Measurements from ENCODE around the gene DPF3.
A peak's percentile ranks its signal among the peaks of the same experiment; 100 is the strongest.

The DPF3 gene

GRCh38 chr14:72664651-72665050 lies 229.2 kb downstream of the DPF3 start:
- no peak for DNase-seq

DNA sequence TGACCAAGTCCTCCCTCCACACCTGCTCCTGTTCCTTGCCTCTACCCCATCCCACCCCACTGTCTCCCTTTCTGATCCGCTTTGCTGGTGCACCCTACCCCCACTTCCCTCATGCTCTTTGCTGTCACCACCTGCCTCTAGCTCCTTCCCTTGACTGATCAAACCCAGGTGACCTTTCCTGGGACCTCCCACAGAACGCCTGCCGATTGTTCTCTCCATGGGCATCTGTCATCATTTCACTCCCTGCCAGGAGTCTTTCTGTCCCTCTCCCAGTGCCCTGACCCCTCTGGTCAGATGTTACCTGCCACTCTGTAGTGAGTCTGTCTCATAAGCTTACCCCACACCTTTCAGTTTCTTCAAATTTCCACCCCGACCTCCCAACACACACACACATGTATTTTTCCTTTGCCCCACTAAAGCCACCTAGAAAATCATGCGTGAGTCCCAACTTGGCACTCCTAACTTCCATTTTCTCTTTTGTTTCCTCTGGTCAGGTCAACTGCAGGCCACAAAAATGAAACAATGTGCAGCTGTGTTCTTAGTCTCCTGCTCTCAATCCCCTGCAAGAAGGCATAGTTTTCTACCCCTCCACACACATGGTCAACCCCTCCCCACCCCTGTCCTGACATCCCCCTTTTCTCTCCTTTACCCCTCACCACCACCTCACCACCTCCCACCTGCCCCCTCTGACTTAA lies 229.8 kb downstream of the DPF3 start:
- no peak for DNase-seq

- no peak for DNase-seq
Measured at GRCh38 chr14:72663076-72663487, 230.8 kb downstream of the DPF3 start.

DNA sequence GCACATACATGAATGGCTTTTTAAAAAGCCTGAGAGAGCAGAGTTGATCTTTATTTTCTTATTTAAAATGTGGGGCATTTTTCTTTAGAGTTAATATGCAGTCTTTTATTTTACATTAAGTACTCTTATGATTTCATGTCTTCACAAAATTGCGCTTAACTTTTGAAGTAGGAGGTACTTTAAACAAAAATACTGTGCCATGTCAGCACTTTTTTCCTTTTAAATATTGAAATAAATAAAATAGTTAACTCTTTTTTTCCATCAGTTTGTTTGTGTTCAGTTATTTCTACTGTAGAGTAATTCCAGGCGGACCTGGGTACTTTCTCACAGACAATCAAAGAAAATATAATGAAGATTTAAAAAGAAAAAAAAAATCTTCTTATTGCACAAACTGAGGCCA lies 231.7 kb downstream of the DPF3 start:
- no peak for DNase-seq

DNA sequence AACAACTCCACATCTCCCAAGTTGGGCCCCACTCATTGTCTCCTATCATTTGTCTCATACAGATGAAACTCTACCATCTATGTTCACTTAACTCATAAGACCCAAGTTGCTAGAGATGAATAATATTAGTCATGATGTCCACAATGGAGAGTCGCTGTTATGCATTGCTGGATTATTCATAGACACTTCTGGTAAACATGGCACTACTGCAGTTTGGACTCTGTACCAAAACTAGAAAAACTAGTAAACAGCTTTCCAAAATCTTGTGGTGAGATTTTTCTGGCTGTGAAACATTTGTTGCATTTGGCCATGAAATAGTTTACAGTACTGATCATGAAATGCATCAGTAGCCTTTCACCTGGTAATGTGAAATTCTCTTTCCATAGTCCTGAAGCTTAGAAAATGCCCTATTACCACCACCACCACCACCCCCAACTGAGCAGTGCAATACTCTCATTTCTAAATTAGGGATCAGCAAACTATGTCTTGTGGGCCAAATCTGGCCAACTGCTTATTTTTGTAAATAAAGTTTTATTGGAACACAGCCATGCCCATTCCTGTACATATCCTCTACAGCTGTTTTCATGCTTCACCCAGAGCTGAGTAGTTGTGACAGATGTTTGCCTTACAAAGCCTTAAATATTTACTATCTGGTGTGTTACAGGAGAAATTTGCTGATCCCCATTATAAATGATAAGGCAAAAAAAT lies 236.5 kb downstream of the DPF3 start:
- no peak for DNase-seq

DNA sequence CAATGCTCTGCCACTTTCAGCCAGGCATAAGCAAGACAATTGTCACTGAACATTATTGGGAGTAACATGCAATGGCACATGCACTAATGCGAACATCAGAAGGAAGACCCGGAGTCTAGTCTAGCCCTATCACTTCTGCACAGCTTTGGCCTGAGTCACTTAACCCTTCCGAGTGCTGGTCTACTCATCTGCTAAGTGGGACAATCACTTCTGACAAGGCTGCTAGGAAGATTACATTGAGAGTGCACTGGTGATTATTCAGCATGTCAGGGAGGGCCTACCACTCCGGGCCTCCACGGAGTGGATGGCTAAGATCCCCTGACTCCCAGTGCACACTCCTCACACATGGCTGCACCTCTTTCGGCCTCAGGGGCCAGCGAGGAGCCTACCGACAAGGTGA lies 240.9 kb downstream of the DPF3 start:
- DNase-seq = no peak

DNA sequence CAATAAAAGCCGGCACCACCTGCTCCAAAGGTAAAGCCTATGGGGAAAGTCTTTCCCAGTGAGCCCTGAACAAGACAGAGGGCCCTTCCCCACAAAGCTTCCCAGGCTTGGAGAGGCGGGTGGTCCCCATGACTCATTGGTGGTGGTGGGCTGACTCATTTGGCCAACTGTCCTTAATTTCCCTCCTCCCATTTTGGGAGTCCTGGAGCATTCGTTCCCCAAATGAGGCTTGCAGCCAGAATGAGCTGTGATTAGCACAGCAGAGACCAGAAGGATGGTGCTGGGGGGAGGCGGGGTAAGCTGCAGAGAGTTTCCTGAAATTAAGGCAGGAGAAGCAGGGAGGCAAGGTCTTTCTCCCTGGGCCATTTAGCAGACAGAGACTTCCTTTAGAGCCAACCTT lies 241.7 kb downstream of the DPF3 start:
- no peak for DNase-seq

DNA sequence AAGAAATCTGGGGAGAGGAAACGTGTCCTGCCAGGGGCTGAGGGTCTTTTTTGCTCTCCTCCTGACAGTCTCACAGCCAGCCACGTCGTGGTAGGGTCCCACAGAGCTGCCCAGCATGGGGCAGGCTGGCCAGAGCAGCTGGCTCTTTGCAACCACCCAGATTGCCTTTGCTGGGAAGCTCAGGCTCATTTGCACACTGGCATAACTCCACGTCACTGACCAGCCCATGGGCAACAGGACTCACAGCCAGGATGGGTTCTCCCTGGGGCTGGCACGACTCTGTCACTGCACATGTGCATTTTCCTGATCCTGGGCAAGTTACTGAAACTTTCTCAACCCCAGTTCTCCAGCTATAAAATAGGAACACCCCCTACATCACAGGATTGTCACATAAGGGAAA lies 242.2 kb downstream of the DPF3 start:
- no peak for DNase-seq

DNA sequence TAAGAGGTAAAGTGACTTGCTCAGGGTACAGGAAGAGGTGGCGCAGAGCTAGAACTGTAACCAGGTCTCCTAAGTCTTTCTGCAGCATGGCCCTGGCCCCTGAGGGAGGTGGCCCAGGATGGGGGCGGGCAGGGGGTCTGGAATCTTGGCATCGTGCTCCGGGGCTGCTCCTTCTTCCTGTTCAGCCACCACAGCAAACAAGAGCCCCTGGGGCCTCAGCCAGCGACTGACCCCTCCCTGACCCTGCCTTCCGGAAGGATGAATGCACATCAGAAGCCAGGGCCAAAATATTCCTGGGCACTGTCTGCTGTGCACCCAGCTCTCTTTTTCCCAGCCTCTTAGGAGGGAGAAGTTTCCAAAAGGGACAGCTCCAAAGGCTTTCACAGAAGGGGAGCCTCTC lies 242.8 kb downstream of the DPF3 start:
- no peak for DNase-seq

DNA sequence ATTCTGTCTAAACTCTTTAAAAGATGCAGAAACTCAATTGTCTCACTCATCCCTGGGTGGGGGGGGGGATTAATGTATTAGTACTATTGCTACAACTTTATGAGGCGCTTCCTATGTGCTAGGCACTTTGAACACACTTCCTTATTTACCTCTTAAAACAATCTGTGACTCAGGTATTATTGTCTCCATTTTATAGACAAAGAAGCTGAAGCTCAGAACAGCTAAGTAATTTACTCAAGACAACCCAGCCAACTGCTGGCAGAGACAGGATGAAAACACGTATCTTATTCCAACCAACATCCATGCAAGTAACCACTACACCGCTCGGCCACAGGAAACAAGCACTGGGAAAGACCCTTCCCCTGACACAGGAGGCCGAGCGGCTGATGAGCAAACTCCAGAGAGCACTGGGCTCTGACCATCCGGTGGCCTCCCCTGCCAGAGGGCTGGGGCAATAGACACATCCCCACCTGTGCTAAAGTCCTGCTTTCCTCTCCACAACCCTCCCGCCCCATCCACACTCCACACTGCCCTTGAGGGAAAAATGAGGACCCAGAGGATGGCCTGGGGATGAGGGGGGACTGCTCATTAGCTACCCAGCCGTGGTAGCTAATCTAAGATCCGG lies 244.2 kb downstream of the DPF3 start:
- DNase-seq = no peak

DNA sequence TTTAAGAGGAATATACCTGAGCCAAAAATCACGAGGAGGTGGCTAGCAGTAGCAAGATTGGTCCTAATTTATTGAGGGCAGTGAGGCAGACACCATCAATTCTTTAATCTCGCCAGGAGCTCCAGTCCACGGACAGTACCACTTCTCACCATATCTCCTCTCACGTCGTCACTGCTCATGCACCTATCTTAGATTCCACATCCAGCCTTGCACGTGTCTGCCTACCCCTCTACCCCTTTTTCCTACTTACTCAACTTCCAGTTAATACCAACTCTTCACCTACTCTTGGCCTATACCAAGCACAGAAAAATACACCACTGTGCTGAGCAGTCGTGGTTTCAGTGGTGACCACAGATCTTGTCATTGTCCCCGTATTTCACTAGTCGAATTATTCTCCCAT lies 246.1 kb downstream of the DPF3 start:
- DNase-seq = no peak

GRCh38 chr14:72646861-72647528 lies 246.9 kb downstream of the DPF3 start:
- no peak for DNase-seq

DNA sequence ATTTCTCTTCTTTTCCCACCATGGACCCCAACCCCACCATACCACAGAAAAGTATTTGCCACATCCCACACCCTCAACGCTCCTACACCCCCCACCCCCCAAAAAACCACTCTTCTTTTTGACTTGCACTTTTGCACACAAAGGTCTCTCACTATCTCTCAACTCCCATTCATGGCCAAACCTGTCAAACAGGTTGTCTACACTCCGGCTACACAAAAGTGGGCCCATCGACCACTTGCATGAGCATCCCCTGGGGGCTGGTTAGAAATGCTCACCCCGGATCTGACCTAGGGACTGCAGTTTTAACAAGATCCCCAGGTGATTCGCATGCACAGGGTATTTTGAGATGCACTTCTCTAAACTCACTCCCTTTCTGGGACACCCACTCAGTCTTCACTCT lies 248.2 kb downstream of the DPF3 start:
- DNase-seq = no peak

- DNase-seq = no peak
Measured at GRCh38 chr14:72644758-72645489, 249.0 kb downstream of the DPF3 start.

GRCh38 chr14:72644038-72644437 lies 249.9 kb downstream of the DPF3 start:
- no peak for DNase-seq

GRCh38 chr14:72643317-72643801 lies 250.5 kb downstream of the DPF3 start:
- no peak for DNase-seq

DNA sequence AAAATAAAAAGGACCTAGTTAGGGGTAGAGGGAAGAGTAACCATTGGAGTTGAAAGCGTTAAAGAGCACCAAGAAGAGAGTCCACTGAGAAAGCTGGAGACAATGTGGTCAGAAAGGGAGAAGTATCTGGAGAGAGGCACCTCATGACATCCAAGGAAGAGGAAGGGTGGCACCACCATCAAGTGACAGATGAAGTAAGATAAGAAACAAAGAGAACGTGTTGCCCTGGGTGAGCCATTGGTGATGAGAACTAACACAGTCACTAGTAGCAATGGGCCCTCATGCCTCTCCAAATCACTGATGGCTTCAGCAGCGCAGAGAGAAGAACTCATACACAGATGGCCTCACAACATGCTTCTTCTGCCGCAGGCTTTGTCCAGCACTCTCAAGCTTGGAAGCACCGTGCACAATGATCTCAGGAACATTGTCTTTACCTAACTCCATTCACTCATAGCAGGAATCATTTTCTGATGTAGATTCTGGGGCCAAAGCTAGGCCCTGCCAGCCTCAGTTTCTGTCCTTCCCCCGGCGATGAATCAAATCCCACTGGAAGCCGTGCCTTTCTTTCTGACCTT lies 252.9 kb downstream of the DPF3 start:
- DNase-seq = no peak

GRCh38 chr14:72638021-72638420 lies 255.9 kb downstream of the DPF3 start:
- no peak for DNase-seq

- DNase-seq = peak; percentile 5
Measured at GRCh38 chr14:72636871-72637270, 257.0 kb downstream of the DPF3 start.

- DNase-seq = no peak
Measured at GRCh38 chr14:72636094-72636493, 257.8 kb downstream of the DPF3 start.

DNA sequence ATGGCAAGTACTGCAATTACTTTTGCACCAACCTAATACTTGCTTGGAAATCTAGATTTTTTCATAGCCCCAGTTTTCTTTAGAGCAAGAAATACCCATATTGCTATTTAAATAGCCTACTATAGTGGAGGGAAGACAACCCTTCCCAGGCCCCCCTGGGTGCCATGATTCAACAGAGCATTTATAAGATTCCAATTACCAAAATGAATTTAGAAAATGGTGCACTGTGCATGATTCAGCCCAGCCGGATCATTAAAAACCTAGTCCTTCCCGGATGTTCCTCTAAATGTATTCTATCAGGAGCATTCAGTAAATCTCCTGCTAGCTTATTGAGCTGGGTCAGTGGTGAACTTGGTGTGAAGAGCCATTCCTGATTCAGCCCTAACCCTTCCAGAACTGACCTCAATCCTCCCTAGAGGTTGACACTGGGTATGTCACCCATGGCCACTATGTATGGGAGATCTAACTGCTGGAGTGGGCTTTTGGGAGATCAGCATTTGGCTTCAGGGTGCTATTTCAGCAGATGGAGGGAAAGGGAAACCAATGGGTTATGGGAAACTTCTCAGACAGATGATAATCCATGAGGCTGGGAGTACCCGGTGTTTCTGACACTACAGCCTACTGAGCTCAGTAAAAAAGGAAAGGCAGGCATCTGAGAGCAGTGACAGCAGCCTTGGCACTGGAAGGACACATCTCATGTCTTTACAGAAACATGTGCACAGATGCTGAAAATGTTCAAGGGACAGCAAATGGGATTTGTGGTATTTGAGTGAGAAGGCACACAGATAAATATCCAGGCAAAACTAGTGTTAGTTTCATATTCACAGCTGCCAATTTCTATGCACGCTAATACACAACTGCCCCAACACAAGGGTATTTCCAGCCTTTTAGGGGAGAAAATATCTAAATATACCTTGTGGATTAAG lies 258.9 kb downstream of the DPF3 start:
- DNase-seq = no peak

Measured in NCI-H345 (cell line).